SK-N-SH (cell line): Measurements from ENCODE around the gene SLC34A1. TPM values are rescaled to one million over a fixed set of nuclear protein-coding genes. Genes with fewer than 3 reads are reported as not detected.

Experiments used
- CTCF ChIA-PET: fragments of 300-600, 350-600 bp; formaldehyde crosslinking; extraction: SDS; loops from one replicate; lab custom pipeline; 2021; lab: Yijun Ruan, JAX
- POLR2A ChIA-PET: fragments of 350-600 bp; sonication (Branson Sonifier 250); formaldehyde crosslinking; extraction: SDS; loops from one replicate; lab custom pipeline; 2020; ENCODE audit warnings: antibody characterized with exemption, inconsistent platforms; lab: Yijun Ruan, JAX
- DNase-seq: peaks from one replicate; pipeline ENCODE4 v3.0.0; 2012
- H2AFZ ChIP-seq: fragments of 200-600 bp; sonication (generic); 2 replicates; pipeline ENCODE4 v1.8.1; 2016; ENCODE audit warnings: antibody characterized with exemption, mild to moderate bottlenecking, low read depth
- H3F3A ChIP-seq: fragments of 200-600 bp; sonication (generic); replicated peaks from 2 replicates; pipeline ENCODE3; 2016; ENCODE audit warnings: antibody characterized with exemption, mild to moderate bottlenecking; ENCODE audit not compliant: insufficient read depth
- H3K27ac ChIP-seq, 2 experiments: fragments of 200-500 bp in 1 of 2; fragments of 200-600 bp in 1 of 2; sonication (Bioruptor generic) in 1 of 2; sonication (generic), shearing (Covaris generic) in 1 of 2; 2 replicates each; pipeline versions ENCODE4 v1.5.1 to v1.6.1; 2014 to 2016; ENCODE audit warnings: low read depth in 2 of 2, inconsistent platforms in 1 of 2, low read length in 1 of 2, mild to moderate bottlenecking in 1 of 2, mixed read lengths in 1 of 2
- H3K27me3 ChIP-seq: fragments of 200-600 bp; sonication (generic), shearing (Covaris generic); 2 replicates; pipeline ENCODE4 v1.6.1; 2016; ENCODE audit warnings: mixed run types; ENCODE audit not compliant: insufficient read depth
- H3K36me3 ChIP-seq, 2 experiments: fragments of 200-500 bp in 1 of 2; fragments of 200-600 bp in 1 of 2; sonication (Bioruptor generic) in 1 of 2; sonication (generic) in 1 of 2; replicated peaks in 1 of 2; 2 replicates each; pipeline versions ENCODE3 to v1.5.1; 2014 to 2016; ENCODE audit warnings: low read length in 1 of 2, mild to moderate bottlenecking in 1 of 2; ENCODE audit not compliant: insufficient read depth in 2 of 2, control insufficient read depth in 1 of 2
- H3K4me1 ChIP-seq, 2 experiments: fragments of 200-500 bp in 1 of 2; fragments of 200-600 bp in 1 of 2; sonication (Bioruptor generic) in 1 of 2; sonication (generic), shearing (Covaris generic) in 1 of 2; 2 replicates each; pipeline versions ENCODE4 v1.5.1 to v1.6.1; 2014 to 2016; ENCODE audit warnings: low read depth in 1 of 2, low read length in 1 of 2, mixed run types in 1 of 2; ENCODE audit not compliant: insufficient read depth in 2 of 2, control insufficient read depth in 1 of 2
- H3K4me2 ChIP-seq: fragments of 200-600 bp; sonication (generic), shearing (Covaris generic); 2 replicates; pipeline ENCODE4 v1.6.1; 2017; ENCODE audit warnings: mixed run types
- H3K4me3 ChIP-seq, 2 experiments: fragments of 200-500 bp in 1 of 2; fragments of 200-600 bp in 1 of 2; sonication (Bioruptor generic) in 1 of 2; sonication (generic), shearing (Covaris generic) in 1 of 2; 2 replicates each; pipeline versions ENCODE4 v1.5.1 to v1.8.1; 2014 to 2016; ENCODE audit warnings: low read depth in 2 of 2, inconsistent platforms in 1 of 2, low read length in 1 of 2, mild to moderate bottlenecking in 1 of 2, mixed read lengths in 1 of 2, moderate library complexity in 1 of 2
- H3K79me2 ChIP-seq: fragments of 200-600 bp; sonication (generic); 2 replicates; pipeline ENCODE4 v1.8.1; 2017; ENCODE audit warnings: mild to moderate bottlenecking; ENCODE audit not compliant: insufficient read depth
- H3K9ac ChIP-seq: fragments of 200-600 bp; sonication (generic); 2 replicates; pipeline ENCODE4 v1.6.1; 2017; ENCODE audit warnings: mixed run types
- H3K9me2 ChIP-seq: fragments of 200-600 bp; sonication (generic); 2 replicates; pipeline ENCODE4 v1.6.1; 2017; ENCODE audit warnings: mixed run types
- H3K9me3 ChIP-seq: fragments of 200-600 bp; sonication (generic); 2 replicates; pipeline ENCODE4 v1.6.1; 2017; ENCODE audit warnings: mixed run types, mild to moderate bottlenecking, moderate library complexity
- H4K20me1 ChIP-seq: fragments of 200-600 bp; sonication (generic); 2 replicates; pipeline ENCODE4 v1.6.1; 2017; ENCODE audit warnings: mild to moderate bottlenecking, mixed run types; ENCODE audit not compliant: insufficient read depth
- CHD2 ChIP-seq: fragments of 150-350 bp; IDR thresholded peaks from 2 replicates; pipeline ENCODE4 v1.6.1; 2018; ENCODE audit warnings: low read length; ENCODE audit not compliant: partially characterized antibody
- ELF1 ChIP-seq: IDR thresholded peaks from 2 replicates; pipeline ENCODE4 v1.4.0; 2012
- EP300 ChIP-seq, 2 experiments: IDR thresholded peaks; 2 replicates each; pipeline versions ENCODE4 v1.4.0 to v1.6.1; 2012; ENCODE audit warnings: borderline replicate concordance in 1 of 2, low read depth in 1 of 2, low read length in 1 of 2
- FOXJ3 ChIP-seq: sonication (generic); formaldehyde crosslinking; IDR thresholded peaks from 2 replicates; pipeline ENCODE4 v1.5.1; 2020; ENCODE audit warnings: mild to moderate bottlenecking, missing genetic modification reagents
- JUND ChIP-seq: IDR thresholded peaks from 2 replicates; pipeline ENCODE4 v1.4.0; 2012
- RXRA ChIP-seq: IDR thresholded peaks from 2 replicates; pipeline ENCODE4 v1.4.0; 2012; ENCODE audit warnings: low read depth, mild to moderate bottlenecking, borderline replicate concordance
- WGBS: methylation state at CpG from one replicate; pipeline ENCODE4 v1.1.6; 2017; ENCODE audit warnings: low lambda C conversion rate; 5-methylcytosine and 5-hydroxymethylcytosine counted together
- polyA plus RNA-seq, 3 experiments: library from polyadenylated mRNA; depleted of rRNA; stranded (reverse); fragments of >200 nt; gene quantifications; 2 replicates each; pipeline ENCODE4 v1.2.3, GENCODE V29; 2012
- TF ChIP-seq, protein P1 (sequence below): fragments of 150-350 bp; IDR thresholded peaks from 2 replicates; pipeline ENCODE4 v1.6.1; 2016; ENCODE audit warnings: mild to moderate bottlenecking, low read depth, low read length

SLC34A1 gene
- polyA plus RNA-seq, 1 of the 3 experiments (the other 2 are of a cell fraction) = 0.03 TPM

DNA sequence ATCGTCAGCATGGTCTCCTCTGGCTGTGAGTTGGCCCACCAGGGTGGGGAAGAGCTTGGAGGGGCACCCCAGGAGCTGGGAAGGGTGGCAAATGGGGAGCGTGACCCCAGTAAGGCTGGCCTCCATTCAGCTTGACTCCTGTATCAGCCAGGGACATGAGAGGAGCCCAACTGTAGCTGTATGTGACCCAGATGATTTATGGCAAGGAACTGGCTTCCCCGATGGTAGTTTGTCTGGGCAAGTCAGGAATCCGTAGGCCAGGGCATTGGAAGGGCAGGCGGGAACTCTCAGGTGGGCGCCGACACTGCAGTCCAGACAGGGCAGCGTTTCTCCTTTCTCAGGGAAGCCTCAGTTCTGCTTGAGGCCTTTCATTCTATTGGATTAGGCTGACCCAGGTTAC is 2.3 kb downstream of the SLC34A1 start:
- Histone ChIP-seq H3K4me3 (no peak overlapping the region), H3K36me3 (no peaks in the 10 kb centered on the region), H3K79me2 (no peaks in the 10 kb centered on the region), H3K27ac (no peak overlapping the region), H3F3A (peaks cover 5% of the 10 kb centered on the region), H3K4me2 (no peak overlapping the region), H3K27me3 (no peaks in the 10 kb centered on the region), H3K9me2 (no peaks in the 10 kb centered on the region), H3K9ac (no peak overlapping the region), H4K20me1 (no peaks in the 10 kb centered on the region), H3K9me3 (no peaks in the 10 kb centered on the region), H2AFZ (no peak overlapping the region), H3K4me1 (peaks cover 0 to 3% of the 10 kb centered on the region in 2 experiments; a peak in 1 of 4 replicates)
- DNase-seq = no peak
- CTCF ChIA-PET = interaction anchor here (1.0 to 14.2 kb wide), 6 partner anchors 16 to 116 kb away, joined by 3 to 209 read pairs (median 23); no protein-coding TSS in a partner anchor
- POLR2A ChIA-PET = no interaction called here
- 68% methylated on average over 5 of the region's 8 CpGs for WGBS
- TF ChIP-seq ELF1 (no peak), JUND (no peak), FOXJ3 (no peak)
- TF ChIP-seq, protein P1, sequence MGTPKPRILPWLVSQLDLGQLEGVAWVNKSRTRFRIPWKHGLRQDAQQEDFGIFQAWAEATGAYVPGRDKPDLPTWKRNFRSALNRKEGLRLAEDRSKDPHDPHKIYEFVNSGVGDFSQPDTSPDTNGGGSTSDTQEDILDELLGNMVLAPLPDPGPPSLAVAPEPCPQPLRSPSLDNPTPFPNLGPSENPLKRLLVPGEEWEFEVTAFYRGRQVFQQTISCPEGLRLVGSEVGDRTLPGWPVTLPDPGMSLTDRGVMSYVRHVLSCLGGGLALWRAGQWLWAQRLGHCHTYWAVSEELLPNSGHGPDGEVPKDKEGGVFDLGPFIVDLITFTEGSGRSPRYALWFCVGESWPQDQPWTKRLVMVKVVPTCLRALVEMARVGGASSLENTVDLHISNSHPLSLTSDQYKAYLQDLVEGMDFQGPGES = no peak

DNA sequence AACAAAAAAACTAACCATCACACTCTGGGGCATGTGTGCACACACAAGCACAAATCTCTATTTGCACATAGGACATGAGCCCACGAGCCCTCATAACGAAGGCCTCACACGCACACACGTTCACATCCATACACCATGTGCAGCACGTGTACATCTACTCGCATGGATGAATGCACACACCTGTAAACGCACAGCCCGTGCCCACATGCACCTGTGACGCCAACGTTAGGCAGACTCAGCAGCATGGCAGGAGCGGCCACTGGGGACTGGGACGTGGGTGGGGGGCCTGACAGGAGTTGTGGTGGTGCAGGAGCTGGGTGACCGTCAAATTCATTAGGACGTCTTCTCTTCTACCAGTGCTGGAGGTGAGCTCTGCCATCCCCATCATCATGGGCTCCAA is 3.2 kb downstream of the SLC34A1 start:
- Histone ChIP-seq H3K9me2 (no peaks in the 10 kb centered on the region), H3K4me3 (no peak overlapping the region), H3K36me3 (no peaks in the 10 kb centered on the region), H3K4me1 (peaks cover 0 to 3% of the 10 kb centered on the region in 2 experiments; a peak in 1 of 4 replicates), H3F3A (peaks cover 5% of the 10 kb centered on the region), H3K9ac (no peak overlapping the region), H3K27me3 (no peaks in the 10 kb centered on the region), H3K9me3 (no peaks in the 10 kb centered on the region), H3K27ac (no peak overlapping the region), H3K4me2 (no peak overlapping the region), H2AFZ (no peak overlapping the region), H3K79me2 (no peaks in the 10 kb centered on the region), H4K20me1 (no peaks in the 10 kb centered on the region)
- ChIA-PET CTCF (interaction anchor here (0.8 to 14.2 kb wide), 8 partner anchors 9 to 115 kb away, joined by 3 to 318 read pairs (median 50); partner anchors contain the start of gene PRR7), POLR2A (no interaction called here)
- DNase-seq = no peak
- 80% methylated on average over 9 of the region's 14 CpGs for WGBS
- TF ChIP-seq CHD2 (no peak), EP300 (IDR thresholded peaks at IDR 0.05; ENCODE audit: borderline replicate concordance in 1 of 2, low read depth in 1 of 2, low read length in 1 of 2) (no peak), RXRA (no peak)

DNA sequence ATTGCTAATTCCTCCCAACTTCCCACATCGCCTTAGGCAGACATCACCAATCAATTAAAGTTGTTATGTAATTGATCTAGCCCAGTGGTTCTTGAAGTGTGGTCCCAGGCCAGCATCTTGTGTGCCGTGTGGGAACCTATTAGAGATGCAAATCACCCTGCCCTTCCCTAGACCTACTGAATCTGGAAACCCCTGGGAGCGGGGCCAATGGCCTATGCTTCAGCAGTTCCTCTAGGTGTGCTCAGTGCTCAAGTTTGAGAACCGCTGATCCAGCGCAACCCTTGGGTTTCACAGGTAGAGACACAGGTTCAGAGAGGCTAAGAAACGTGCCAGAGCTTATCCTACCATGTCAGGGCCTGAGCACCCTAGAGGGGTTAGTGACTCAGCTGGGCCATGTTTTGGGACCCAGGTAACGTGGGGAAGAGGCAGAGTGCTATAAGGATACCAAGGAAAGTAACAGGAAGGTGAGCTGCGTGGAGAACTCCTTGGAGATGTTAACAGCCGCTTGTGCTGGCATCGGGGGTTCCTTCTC is 4.4 kb downstream of the SLC34A1 start:
- WGBS = 81% methylated on average over 10 of the region's 10 CpGs
- H3F3A ChIP-seq = peaks cover 5% of the 10 kb centered on the region
- H3K27ac ChIP-seq = no peak overlapping the region
- DNase-seq = no peak
- H3K9me3 ChIP-seq = no peaks in the 10 kb centered on the region
- H3K4me1 ChIP-seq = peaks cover 0 to 3% of the 10 kb centered on the region in 2 experiments; a peak in 1 of 4 replicates
- H3K4me3 ChIP-seq = no peak overlapping the region
- ChIA-PET POLR2A (interaction anchor here (3.6 kb wide), 1 partner anchor 65 kb away, joined by 22 read pairs; no protein-coding TSS in a partner anchor), CTCF (interaction anchor here (1.0 to 14.2 kb wide), 13 partner anchors 10 to 114 kb away, joined by 3 to 318 read pairs (median 12); partner anchors contain the start of genes LMAN2, MXD3 and PRR7)
- H4K20me1 ChIP-seq = no peaks in the 10 kb centered on the region
- no peaks in the 10 kb centered on the region for H3K9me2 ChIP-seq
- no peak for TF ChIP-seq JUND
- H3K9ac ChIP-seq = no peak overlapping the region
- H3K79me2 ChIP-seq = no peaks in the 10 kb centered on the region
- H3K36me3 ChIP-seq = no peaks in the 10 kb centered on the region
- no peak overlapping the region for H2AFZ ChIP-seq
- no peak overlapping the region for H3K4me2 ChIP-seq
- no peaks in the 10 kb centered on the region for H3K27me3 ChIP-seq
